ENCODE data around the gene NUP62CL.
"Not testable (repeated sequence)": the region's sequence is repeated elsewhere in the genome, so short reads cannot be mapped to it uniquely, and the experiment has no call there.

NUP62CL gene

GRCh38 chrX:107168712-107169111 is 37.5 kb downstream of the NUP62CL start:
- TF ChIP-seq CTCF (conservative IDR thresholded peaks at IDR 0.05; ENCODE audit: low read length), result no peak
- DNase-seq (ENCODE audit: low read depth), result no peak
- no peak overlapping the region for H3K4me3 ChIP-seq (ENCODE audit: low read length)

GRCh38 chrX:107168257-107168656 is 38.0 kb downstream of the NUP62CL start:
- DNase-seq (ENCODE audit: low read depth), result no peak
- H3K4me3 ChIP-seq (ENCODE audit: low read length), result no peak overlapping the region

GRCh38 chrX:107167163-107167921 is 38.9 kb downstream of the NUP62CL start:
- no peak for DNase-seq (ENCODE audit: low read depth)
- no peak overlapping the region for H3K4me3 ChIP-seq (ENCODE audit: low read length)
- TF ChIP-seq CTCF (conservative IDR thresholded peaks at IDR 0.05; ENCODE audit: low read length), result no peak

More at GRCh38 chrX:107168257-107168656, 38.0 kb downstream of the NUP62CL start:
- TF ChIP-seq CTCF (conservative IDR thresholded peaks at IDR 0.05; ENCODE audit: low read length), result no peak

GRCh38 chrX:107157618-107158017 is 48.6 kb downstream of the NUP62CL start:
- H3K4me3 ChIP-seq (ENCODE audit: low read length), result not testable (repeated sequence)

GRCh38 chrX:107155621-107156430 is 50.4 kb downstream of the NUP62CL start:
- DNase-seq (ENCODE audit: low read depth); H3K4me3 ChIP-seq (ENCODE audit: low read length): not testable (repeated sequence)

More at GRCh38 chrX:107157618-107158017, 48.6 kb downstream of the NUP62CL start:
- DNase-seq (ENCODE audit: low read depth), result not testable (repeated sequence)

GRCh38 chrX:107154787-107155620 is 51.2 kb downstream of the NUP62CL start:
- H3K4me3 ChIP-seq (ENCODE audit: low read length), result no peak overlapping the region
- TF ChIP-seq CTCF (conservative IDR thresholded peaks at IDR 0.05; ENCODE audit: low read length), result no peak
- DNase-seq (ENCODE audit: low read depth), result no peak

- DNase-seq (ENCODE audit: low read depth), result no peak
- no peak for TF ChIP-seq CTCF (conservative IDR thresholded peaks at IDR 0.05; ENCODE audit: low read length)
- H3K4me3 ChIP-seq (ENCODE audit: low read length), result no peak overlapping the region
These were observed 53.2 kb downstream of the NUP62CL start for GRCh38 chrX:107153005-107153404.
